Progenitor cell of endocrine pancreas (in vitro differentiated cells): ENCODE results near the gene HCN1. TPM values are rescaled to one million over a fixed set of nuclear protein-coding genes. Genes with fewer than 3 reads are reported as not detected.

Experiments
- DNase-seq: peaks from one replicate; pipeline ENCODE4 v3.0.0; 2021; ENCODE audit warnings: low spot score; ENCODE audit not compliant: unreplicated experiment
- H3K27ac Mint-ChIP-seq: 2 replicates; pipeline ENCODE4 v1.8.0; 2021; ENCODE audit warnings: mild to moderate bottlenecking, moderate library complexity, mixed read lengths
- H3K27me3 Mint-ChIP-seq: 2 replicates; pipeline ENCODE4 v1.8.0; 2021; ENCODE audit warnings: mixed read lengths
- H3K36me3 Mint-ChIP-seq: 2 replicates; pipeline ENCODE4 v1.8.0; 2022; ENCODE audit warnings: mixed read lengths; ENCODE audit not compliant: insufficient read depth
- H3K4me1 Mint-ChIP-seq: 2 replicates; pipeline ENCODE4 v1.8.0; 2021; ENCODE audit warnings: low read depth, mixed read lengths
- H3K4me3 Mint-ChIP-seq: 2 replicates; pipeline ENCODE4 v1.8.0; 2021; ENCODE audit warnings: low read depth, mild to moderate bottlenecking, moderate library complexity, mixed read lengths
- H3K9me3 Mint-ChIP-seq: 2 replicates; pipeline ENCODE4 v1.8.0; 2021; ENCODE audit warnings: low read depth, mixed read lengths
- long read RNA-seq: library from polyadenylated mRNA; unstranded; transcript quantifications from one replicate; pipeline ENCODE4 v2.0.0, GENCODE V29; 2020
- total RNA-seq: library from RNA; stranded (reverse); gene quantifications from 2 replicates; pipeline ENCODE4 v1.2.1, GENCODE V29; 2021
- TF ChIP-seq, protein P1 (sequence below): fragments of 200-600 bp; sonication (generic); IDR thresholded peaks from one replicate; pipeline ENCODE4 v1.5.0; 2021; ENCODE audit warnings: antibody characterized with exemption, mild to moderate bottlenecking; ENCODE audit not compliant: unreplicated experiment

HCN1 gene
- 0.14 and 0.24 TPM in 2 replicates for total RNA-seq
- long read RNA-seq: 0 reads

DNA sequence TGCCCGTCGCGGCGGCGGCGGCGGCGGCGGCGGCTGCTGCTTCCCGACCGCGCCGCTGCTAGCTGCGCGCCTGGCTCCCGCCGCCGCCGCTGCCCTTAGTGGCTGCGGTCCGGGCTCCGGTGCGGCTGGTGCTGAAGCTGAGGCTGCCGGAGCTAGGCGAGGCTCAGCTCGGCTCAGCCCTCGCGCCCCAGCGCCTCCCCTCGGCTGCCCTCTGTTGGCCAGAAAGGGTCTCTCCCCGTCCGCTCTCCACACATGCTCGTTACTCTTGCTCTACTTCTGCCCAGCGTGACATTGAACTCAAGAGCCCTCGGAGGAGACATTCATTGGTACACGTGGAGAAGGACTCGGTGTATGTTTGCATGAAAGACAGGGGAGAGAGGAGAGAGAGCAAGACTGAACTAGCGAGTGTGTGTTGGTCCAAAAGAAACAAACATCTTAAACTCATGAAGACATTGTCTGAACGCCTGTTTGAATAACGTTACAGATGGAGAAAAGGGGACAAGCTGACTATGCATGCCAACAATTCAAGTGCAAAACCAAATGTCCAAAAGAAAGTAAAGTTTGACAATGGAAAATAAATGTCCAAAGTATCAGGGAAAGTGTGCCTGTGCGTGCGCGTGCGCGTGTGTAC is at the start of gene HCN1:
Gene HCN1 (minus strand): TSS at position 175 of the 631 bp plus-strand sequence.
- DNase-seq: peak; percentile 83
- Mint-ChIP-seq H3K4me3 (peak within 1 kb of the TSS; percentile 58), H3K27me3 (peaks cover 28% of the 10 kb centered on the region), H3K9me3 (no peaks in the 10 kb centered on the region), H3K27ac (peak within 1 kb of the TSS; percentile 4), H3K36me3 (no peaks in the 10 kb centered on the region), H3K4me1 (peaks cover 15% of the 10 kb centered on the region)
- TF ChIP-seq, protein P1, sequence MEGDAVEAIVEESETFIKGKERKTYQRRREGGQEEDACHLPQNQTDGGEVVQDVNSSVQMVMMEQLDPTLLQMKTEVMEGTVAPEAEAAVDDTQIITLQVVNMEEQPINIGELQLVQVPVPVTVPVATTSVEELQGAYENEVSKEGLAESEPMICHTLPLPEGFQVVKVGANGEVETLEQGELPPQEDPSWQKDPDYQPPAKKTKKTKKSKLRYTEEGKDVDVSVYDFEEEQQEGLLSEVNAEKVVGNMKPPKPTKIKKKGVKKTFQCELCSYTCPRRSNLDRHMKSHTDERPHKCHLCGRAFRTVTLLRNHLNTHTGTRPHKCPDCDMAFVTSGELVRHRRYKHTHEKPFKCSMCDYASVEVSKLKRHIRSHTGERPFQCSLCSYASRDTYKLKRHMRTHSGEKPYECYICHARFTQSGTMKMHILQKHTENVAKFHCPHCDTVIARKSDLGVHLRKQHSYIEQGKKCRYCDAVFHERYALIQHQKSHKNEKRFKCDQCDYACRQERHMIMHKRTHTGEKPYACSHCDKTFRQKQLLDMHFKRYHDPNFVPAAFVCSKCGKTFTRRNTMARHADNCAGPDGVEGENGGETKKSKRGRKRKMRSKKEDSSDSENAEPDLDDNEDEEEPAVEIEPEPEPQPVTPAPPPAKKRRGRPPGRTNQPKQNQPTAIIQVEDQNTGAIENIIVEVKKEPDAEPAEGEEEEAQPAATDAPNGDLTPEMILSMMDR: peak; percentile 87

- no peak overlapping the region for H3K27ac Mint-ChIP-seq
- no peak overlapping the region for H3K4me3 Mint-ChIP-seq
- TF ChIP-seq, protein P1: no peak
- H3K27me3 Mint-ChIP-seq: no peaks in the 10 kb centered on the region
- no peak for DNase-seq
- H3K9me3 Mint-ChIP-seq: peaks cover 5% of the 10 kb centered on the region
- peaks cover 6% of the 10 kb centered on the region for H3K4me1 Mint-ChIP-seq
- no peaks in the 10 kb centered on the region for H3K36me3 Mint-ChIP-seq
Measured at GRCh38 chr5:45741110-45741509, 44.9 kb upstream of the HCN1 start.

GRCh38 chr5:45737153-45737552 is 41.0 kb upstream of the HCN1 start:
- H3K27ac Mint-ChIP-seq: no peak overlapping the region
- H3K9me3 Mint-ChIP-seq: no peaks in the 10 kb centered on the region
- TF ChIP-seq, protein P1: no peak
- no peaks in the 10 kb centered on the region for H3K36me3 Mint-ChIP-seq
- H3K4me1 Mint-ChIP-seq: peaks cover 6% of the 10 kb centered on the region
- DNase-seq: no peak
- no peaks in the 10 kb centered on the region for H3K27me3 Mint-ChIP-seq
- H3K4me3 Mint-ChIP-seq: no peak overlapping the region

DNA sequence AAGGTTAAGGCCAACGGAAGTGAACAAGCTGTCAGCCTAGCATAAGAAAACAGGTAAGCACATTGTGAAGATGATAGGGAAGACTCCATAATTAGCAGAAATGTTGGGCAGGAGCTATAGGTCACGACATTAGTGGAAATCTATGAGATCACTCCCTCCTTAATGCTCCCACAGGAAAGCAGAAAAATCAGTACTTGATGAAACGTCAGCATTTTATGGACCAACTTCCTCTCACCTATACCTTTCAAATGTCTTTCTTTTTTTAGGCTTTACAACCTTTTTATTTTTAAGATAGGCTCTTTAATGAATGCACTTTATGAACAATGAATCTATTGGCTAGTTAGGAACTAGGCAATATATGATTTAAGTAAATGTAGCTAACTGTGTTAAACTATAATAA is 29.4 kb upstream of the HCN1 start:
- Mint-ChIP-seq H3K36me3 (no peaks in the 10 kb centered on the region), H3K9me3 (no peaks in the 10 kb centered on the region), H3K27me3 (no peaks in the 10 kb centered on the region), H3K4me3 (no peak overlapping the region), H3K4me1 (no peaks in the 10 kb centered on the region), H3K27ac (no peak overlapping the region)
- no peak for DNase-seq
- TF ChIP-seq, protein P1: no peak

DNA sequence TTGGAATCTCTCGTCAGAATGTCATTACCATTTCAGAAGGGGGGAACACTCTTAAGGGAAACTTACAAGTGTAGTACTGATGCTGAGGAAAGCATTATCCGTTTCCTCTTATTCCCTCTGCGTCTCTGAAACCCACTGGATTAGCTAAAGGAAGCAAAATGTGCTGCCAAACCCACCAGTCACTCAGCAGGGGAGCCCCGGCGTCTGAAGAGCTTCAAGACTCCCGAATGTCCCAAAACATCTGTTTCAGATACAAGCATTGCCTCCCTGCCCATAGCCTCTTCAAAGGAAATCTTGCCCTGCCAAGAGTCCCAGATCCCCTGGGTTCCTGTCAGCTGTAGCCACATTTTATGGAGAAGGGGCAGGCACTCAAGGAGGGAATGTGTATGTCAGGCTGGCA is 1.0 kb upstream of the HCN1 start:
- Mint-ChIP-seq H3K9me3 (no peaks in the 10 kb centered on the region), H3K4me1 (peaks cover 15% of the 10 kb centered on the region), H3K4me3 (no peak overlapping the region), H3K36me3 (no peaks in the 10 kb centered on the region), H3K27ac (no peak overlapping the region), H3K27me3 (peaks cover 28% of the 10 kb centered on the region)
- DNase-seq: no peak
- TF ChIP-seq, protein P1: no peak
